WTC11 (cell line): ENCODE measurements around the gene KRR1.

Experiments
- CREB1 ChIP-seq: sonication (generic); formaldehyde crosslinking; IDR thresholded peaks from 2 replicates; pipeline ENCODE4 v1.8.0; 2023; ENCODE audit warnings: mild to moderate bottlenecking, missing genetic modification reagents
- CTCF ChIP-seq: fragments of 200-600 bp; IDR thresholded peaks from 2 replicates; pipeline ENCODE4 v1.8.0; 2022; ENCODE audit warnings: antibody characterized with exemption
- E2F1 ChIP-seq: sonication (generic); formaldehyde crosslinking; IDR thresholded peaks from 2 replicates; pipeline ENCODE4 v1.8.0; 2022; ENCODE audit warnings: mild to moderate bottlenecking, missing genetic modification reagents
- ESRRA ChIP-seq: sonication (generic); formaldehyde crosslinking; IDR thresholded peaks from 2 replicates; pipeline ENCODE4 v1.8.1; 2022; ENCODE audit warnings: mild to moderate bottlenecking, missing genetic modification reagents, borderline replicate concordance
- JUN ChIP-seq: sonication (generic); formaldehyde crosslinking; IDR thresholded peaks from 2 replicates; pipeline ENCODE4 v1.8.0; 2023; ENCODE audit warnings: mild to moderate bottlenecking, missing genetic modification reagents
- MXD4 ChIP-seq: fragments of 250-450 bp; sonication (Bioruptor Pico); IDR thresholded peaks from 2 replicates; pipeline ENCODE4 v1.8.0; 2021; ENCODE audit warnings: mild to moderate bottlenecking, moderate library complexity, borderline replicate concordance
- NR1H2 ChIP-seq: sonication (generic); formaldehyde crosslinking; IDR thresholded peaks from 2 replicates; pipeline ENCODE4 v1.9.0; 2021; ENCODE audit warnings: mild to moderate bottlenecking, moderate library complexity, missing genetic modification reagents
- TP53 ChIP-seq: sonication (generic); formaldehyde crosslinking; IDR thresholded peaks from 2 replicates; pipeline ENCODE4 v1.8.1; 2023; ENCODE audit warnings: mild to moderate bottlenecking, missing genetic modification reagents
- ZBTB21 ChIP-seq: sonication (generic); formaldehyde crosslinking; IDR thresholded peaks from 2 replicates; pipeline ENCODE4 v1.8.1; 2023; ENCODE audit warnings: mild to moderate bottlenecking, missing genetic modification reagents, borderline replicate concordance
- ZNF232 ChIP-seq: sonication (generic); formaldehyde crosslinking; IDR thresholded peaks from 2 replicates; pipeline ENCODE4 v1.8.0; 2022; ENCODE audit warnings: mild to moderate bottlenecking, missing genetic modification reagents
- ZNF281 ChIP-seq: sonication (generic); formaldehyde crosslinking; IDR thresholded peaks from 2 replicates; pipeline ENCODE4 v1.8.0; 2023; ENCODE audit warnings: mild to moderate bottlenecking, missing genetic modification reagents

- no peak for TF ChIP-seq TP53 (CRISPR knock-in tag)
- no peak for TF ChIP-seq CTCF
- no peak for TF ChIP-seq ZNF281 (CRISPR knock-in tag)
- no peak for TF ChIP-seq E2F1 (CRISPR knock-in tag)
- TF ChIP-seq ZNF232 (CRISPR knock-in tag), result no peak
- TF ChIP-seq ZBTB21, result no peak
- TF ChIP-seq JUN (CRISPR knock-in tag), result no peak
- TF ChIP-seq NR1H2, result no peak
- TF ChIP-seq ESRRA, result no peak
- no peak for TF ChIP-seq MXD4 (CRISPR knock-in tag)
- TF ChIP-seq CREB1 (CRISPR knock-in tag), result no peak
These were observed 18.4 kb upstream of the KRR1 start for GRCh38 chr12:75529826-75530225.
